SW 1271 (cell line): ENCODE data around the gene PHACTR4.
"Not testable (repeated sequence)": the region's sequence is repeated elsewhere in the genome, so short reads cannot be mapped to it uniquely, and the experiment has no call there.

Experiments
- DNase-seq, 2 experiments: peaks; one replicate each; lab custom pipeline; 2025; lab: John Stamatoyannopoulos, UW

Gene PHACTR4

DNA sequence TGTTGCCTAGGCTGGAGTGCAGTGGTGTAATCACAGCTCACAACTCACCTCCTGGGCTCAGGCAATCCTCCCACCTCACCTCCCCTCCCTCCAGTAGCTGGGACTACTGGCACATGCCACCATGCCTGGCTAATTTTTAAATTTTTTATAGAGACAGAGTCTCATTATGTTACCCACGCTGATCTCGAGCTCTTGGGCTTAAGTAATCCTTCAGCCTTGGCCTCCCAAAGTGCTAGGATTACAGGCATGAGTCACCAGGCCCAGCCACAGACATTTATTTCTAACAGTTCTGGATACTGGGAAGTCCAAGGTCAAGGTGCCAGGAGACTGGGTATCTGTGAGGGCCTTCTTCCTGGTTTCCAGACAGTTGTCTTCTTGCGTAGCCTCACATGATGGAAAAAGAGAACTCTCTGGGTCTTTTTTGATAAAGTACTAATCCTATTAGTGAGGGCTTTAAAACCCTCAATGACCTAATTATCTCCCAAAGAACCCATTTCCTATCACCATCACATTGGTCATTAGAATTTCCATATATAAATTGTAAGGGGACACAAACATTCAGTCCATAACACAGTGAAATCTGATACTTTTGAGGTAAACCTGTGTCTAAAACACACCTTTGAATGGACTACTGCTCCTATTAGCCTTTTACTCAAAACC lies 67.9 kb downstream of the PHACTR4 start:
- DNase-seq: peak; percentile 11 to 68

GRCh38 chr1:28437924-28438699 lies 68.6 kb downstream of the PHACTR4 start:
- peak; percentile 75 to 93 for DNase-seq

DNA sequence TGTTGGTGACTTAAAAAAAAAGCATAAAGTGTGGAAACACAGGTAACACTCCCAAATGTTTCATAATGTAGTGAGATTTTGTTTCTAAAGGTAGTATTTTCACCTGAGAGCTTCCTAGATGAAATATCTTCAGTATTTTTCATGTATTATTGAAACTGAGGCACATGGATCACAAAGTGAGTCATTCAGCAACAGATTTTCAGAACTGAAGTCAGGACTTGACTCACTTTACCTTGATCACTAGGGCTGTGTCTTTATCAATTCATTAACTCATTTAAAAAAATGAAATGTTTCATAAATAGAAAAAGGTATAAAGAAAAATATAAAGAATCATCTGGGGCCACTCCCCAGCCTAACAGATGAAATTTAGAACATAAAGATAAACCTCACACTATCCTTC lies 69.8 kb downstream of the PHACTR4 start:
- DNase-seq: no peak

- no peak for DNase-seq
These were observed 72.1 kb downstream of the PHACTR4 start for GRCh38 chr1:28441674-28442073.

DNA sequence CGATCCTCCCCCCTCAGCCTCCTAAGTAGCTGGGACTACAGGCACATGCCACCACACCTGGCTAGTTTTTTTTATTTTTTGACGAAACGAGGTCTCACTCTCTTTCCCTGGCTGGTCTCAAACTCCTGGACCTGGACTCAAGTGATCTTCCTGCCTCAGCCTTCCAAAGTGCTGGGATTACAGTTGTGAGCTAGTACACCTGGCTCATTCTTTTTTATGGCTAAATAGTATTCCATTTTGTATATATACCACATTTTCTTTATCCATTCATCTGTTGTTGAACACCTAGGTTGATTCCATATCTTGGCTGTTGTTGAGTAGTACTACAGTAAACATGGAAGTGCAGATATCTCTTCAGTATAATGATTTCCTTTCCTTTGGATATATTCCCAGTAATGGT lies 74.0 kb downstream of the PHACTR4 start:
- no peak for DNase-seq

DNA sequence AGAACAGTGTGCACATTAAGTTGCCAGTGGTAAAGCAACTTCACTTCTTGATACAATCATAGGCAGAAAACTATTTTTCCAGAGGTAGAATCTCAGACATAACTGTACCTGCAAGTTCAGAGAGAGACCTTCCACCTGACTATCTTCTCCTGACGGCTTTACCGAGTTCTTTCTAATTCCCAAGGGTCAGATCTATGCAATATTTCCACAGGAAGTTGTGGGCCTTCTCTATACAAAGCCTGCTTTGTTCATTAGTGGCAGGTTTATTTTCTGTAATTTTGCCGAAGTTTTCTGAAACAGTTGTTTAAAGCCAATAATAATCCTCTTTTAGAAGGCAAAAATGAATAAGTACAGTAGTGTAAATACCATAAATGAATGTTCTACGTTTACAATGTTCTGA lies 78.1 kb downstream of the PHACTR4 start:
- no peak for DNase-seq

DNA sequence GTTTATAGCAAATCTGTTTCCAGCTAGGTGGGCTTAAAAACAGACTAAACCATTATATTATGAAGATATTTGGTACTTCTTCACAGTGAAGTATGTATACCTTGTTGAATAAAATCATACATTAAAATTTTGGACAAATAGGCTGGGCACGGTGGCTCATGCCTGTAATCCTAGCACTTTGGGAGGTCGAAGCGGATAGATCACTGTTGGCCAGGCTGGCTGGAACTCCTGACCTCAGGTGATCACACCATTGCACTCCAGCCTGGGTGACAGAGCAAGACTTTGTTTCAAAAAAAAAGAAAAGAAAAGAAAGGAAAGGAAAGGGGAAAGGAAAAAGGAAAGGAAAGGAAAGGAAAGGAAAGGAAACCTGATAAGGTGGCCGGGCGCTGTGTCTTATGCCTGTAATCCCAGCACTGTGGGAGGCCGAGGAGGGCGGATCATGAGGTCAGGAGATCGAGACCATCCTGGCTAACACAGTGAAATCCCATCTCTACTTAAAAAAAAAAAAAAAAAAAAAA lies 78.6 kb downstream of the PHACTR4 start:
- not testable (repeated sequence) for DNase-seq

DNA sequence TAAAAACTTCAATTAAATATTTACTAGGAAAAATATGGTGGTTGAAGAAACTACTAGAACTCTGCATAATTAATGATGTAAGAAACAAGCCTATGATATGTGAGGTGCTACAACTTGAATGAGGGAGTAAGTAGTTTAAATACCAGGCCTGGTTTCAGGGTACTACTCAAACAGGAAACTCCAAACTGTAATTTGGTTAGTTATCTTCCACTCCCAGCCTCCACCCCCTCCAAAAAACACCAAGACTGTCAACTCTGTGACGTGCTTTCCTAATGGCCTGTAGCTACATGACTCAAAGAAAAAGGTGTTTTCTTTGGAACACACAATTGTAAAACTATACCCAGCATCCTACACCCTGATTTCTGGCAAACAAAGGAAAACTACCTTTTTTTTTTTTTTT lies 80.4 kb downstream of the PHACTR4 start:
- no peak for DNase-seq

- DNase-seq: no peak
These were observed 81.0 kb downstream of the PHACTR4 start for GRCh38 chr1:28450561-28450960.

GRCh38 chr1:28451011-28451410 lies 81.5 kb downstream of the PHACTR4 start:
- DNase-seq: no peak

DNA sequence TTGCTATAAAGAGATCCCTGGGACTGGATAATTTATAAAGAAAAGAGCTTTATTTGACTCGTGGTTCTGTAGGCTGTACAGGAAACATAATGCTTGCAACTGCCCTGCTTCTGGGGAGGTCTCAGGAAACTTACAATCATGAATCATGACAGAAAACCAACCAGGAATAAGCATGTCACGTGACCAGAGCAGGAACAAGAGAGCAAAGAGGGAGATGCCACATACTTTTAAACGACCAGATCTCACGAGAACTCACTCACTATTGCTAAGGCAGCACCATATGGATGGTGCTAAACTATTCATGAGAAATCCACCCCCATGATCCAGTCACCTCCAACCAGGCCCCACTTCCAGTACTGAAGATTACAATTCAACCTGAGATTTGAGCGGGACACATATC lies 86.5 kb downstream of the PHACTR4 start:
- peak in 1 of 2 experiments; percentile 21 for DNase-seq

GRCh38 chr1:28457678-28458077 lies 88.1 kb downstream of the PHACTR4 start:
- no peak for DNase-seq

DNA sequence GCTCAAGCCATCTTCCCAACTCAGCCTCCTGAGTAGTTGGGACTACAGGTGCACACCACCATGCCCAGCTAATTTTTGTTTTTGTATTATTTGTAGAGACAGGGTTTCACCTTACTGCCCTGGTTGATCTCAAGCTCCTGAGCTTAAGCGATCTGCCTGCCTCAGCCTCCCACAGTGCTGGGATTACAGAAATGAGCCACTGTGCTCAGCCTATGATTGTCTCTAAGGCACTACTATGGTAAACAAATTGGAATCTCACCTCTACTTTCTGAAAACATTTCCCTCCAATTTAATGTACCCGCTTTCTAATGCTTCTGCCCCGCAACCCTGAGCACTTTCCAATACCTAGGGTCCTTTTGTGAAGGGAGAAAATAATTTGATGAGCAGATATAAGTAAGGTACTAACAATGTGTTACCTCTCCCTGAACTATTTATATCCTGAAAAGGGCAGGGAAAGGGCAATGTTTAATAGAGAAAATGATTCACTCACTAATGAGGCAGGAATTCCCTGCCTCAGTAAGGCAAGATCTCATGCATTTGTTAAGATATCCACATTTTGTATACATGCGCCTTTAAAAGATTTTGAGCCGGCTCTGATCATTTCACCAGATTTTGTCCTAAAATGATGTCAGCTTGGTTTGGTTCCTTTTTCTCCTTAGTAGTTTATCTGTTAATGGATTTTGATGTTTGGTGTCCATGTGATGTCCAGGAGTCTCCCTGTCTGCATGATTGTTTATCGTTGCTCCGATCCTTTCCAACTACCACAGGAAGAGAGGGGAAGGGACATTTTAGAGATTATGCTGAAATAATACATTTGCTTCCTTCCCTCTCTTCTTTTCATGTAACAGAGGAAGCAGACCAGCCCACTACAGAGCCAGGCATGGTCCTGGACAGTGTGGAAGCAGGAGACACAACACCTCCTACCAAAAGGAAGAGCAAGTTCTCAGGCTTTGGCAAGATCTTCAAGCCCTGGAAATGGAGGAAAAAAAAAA lies 89.0 kb downstream of the PHACTR4 start:
- no peak for DNase-seq

GRCh38 chr1:28466226-28466778 lies 96.8 kb downstream of the PHACTR4 start:
- no peak for DNase-seq

DNA sequence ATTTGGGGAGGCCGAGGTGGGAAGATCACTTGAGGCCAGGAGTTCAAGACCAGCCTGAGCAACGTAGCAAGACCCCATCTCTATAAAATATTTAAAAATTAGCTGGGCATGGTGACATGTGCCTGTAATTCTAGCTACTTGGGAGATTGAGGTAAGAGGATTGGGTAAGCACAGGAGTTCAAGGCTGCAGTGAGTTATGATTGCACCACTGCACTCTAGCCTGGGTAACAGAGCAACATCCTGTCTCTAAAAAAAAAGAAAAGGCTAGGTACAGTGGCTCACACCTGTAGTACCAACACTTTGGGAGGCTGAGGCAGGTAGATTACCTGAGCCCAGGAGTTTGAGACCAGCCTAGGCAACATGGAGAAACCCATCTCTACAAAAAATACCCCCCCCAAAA lies 100.6 kb downstream of the PHACTR4 start:
- no peak for DNase-seq

GRCh38 chr1:28479497-28479896 lies 110.0 kb downstream of the PHACTR4 start:
- not testable (repeated sequence) for DNase-seq

- no peak for DNase-seq
These were observed 110.8 kb downstream of the PHACTR4 start for GRCh38 chr1:28480308-28480707.

GRCh38 chr1:28482138-28482537 lies 112.6 kb downstream of the PHACTR4 start:
- no peak for DNase-seq

DNA sequence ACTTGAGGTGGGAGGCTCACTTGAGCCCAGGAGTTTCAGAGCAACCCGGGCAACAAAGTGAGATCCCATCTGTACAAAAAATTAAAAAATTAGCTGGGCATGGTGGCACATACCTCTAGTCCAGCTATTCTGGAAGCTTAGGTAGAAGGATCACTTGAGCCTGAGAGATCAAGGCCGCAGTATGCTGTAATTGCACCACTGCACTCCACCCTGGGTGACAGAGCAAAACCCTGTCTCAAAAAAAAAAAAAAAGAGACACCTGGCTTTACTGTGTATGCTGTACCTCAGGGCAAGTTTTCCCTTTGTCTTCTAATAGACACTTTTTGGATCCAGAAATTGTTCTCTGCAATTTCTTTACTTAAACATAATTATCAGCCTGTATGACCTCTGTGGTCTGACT lies 113.2 kb downstream of the PHACTR4 start:
- DNase-seq: no peak

DNA sequence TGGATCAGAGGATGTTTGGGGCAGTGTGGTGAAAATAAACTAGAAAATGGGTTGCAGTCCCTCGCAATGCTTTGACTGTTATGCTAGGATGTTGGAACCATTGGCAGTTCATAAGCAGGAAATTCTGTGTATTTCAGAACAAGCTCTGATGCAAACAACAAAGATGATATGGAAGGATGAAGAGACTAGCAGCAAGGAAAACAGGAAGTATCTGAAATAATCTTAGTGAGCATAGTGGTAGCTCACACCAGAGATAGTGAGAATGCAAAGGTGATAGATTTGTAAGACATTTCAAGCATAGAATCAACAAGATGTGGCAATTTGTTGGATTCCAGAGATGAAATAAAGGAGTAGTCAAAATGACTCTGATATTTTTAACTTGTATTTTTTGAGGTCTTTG lies 125.2 kb downstream of the PHACTR4 start:
- no peak for DNase-seq

- no peak for DNase-seq
These were observed 130.0 kb downstream of the PHACTR4 start for GRCh38 chr1:28499553-28499952.

DNA sequence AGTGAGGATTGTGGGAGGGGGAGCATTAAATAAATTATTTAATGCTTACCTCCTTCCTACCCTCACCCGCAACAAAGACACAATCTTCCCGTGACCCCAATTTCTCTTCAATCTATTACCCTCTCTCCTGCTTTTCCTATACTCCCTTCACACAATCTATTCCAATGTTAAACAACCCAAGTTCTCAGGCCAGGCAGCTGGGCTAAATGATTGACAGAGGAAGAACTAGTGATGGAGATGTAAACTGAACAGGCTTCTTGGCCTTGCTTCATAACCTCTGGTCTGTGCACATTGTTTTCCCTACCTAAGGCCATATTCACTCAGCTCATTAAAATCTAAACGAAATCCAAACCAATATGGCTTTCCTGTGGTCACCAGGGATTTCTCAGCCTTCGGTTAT lies 132.4 kb downstream of the PHACTR4 start:
- no peak for DNase-seq
